ENCODE measurements around the gene RAB34. TPM values are rescaled to one million over a fixed set of nuclear protein-coding genes. Genes with fewer than 3 reads are reported as not detected.
A peak's percentile ranks its signal among the peaks of the same experiment; 100 is the strongest.
"Not testable (repeated sequence)": the region's sequence is repeated elsewhere in the genome, so short reads cannot be mapped to it uniquely, and the experiment has no call there.

RAB34 gene
- total RNA-seq, 1 donor from 2014 or later: 47.0 TPM

DNA sequence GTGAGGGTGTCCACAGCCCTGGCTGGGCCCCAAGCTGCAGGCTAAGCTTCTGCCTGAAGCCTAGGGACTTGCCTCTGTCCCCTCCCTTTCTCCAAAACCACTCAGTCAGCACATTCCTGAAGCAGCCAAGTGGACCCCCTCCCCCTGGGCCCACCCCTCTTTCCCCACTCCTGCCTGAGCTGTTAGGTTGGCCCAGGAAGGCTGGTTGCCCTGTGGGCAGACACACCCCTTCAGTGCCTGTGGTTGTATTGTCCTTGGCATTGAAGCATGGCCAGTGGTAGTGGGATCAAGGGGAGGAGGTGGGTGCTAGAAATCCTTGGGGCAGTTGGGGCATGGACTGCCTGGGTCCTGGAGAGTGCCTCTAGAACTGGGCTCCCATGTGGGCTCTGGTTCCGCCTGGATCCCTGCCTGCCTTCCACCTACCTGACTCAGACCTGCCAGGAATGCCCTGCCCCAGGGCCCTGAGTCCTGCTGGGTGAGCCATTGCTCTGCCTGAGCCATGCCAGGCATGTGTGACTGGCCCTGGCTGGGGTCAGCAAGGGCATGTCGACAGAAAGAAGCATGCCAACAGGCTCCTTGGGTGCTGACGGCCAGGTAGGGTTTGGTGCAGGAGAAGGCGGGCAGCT is 28.2 kb upstream of the RAB34 start:
- DNase-seq: no peak

GRCh38 chr17:28744972-28745785 is 27.5 kb upstream of the RAB34 start:
- peak; percentile 78 for DNase-seq

DNA sequence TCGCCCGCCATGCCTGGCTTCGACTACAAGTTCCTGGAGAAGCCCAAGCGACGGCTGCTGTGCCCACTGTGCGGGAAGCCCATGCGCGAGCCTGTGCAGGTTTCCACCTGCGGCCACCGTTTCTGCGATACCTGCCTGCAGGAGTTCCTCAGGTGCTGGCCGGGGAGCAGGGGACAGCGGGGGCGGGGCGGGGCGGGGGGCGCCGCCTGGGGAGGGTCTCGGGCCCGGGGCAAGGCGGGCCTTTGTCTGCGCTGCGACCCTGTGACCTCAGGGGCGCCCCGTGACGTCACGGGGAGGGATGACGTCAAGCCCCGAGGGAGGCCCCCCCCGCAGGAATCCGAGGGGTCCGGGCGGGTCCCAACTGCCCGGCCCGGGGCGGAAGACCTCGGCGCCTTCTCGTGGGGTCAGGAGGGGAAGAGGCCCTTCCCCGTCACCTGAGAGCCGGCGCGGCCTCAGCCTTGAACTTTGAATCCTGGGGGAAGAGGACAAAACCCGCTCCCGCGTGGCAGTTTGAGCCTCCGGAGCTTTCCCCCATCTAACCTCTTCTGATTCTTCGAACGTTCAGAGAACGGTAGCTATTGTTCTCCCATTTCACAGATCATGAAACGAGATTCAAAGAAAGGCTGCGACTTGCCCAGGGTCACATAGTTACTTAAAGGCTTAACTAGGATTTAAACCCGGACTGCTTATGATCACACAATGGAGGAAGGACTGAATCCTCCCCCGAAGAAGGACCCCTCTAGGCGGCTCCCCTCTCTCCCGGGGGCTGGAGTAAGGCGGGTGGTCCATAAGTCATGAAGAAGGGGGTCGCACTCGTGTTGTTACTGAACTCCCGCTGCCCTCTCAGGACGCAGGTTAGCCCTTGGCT is 26.7 kb upstream of the RAB34 start:
- DNase-seq: peak; percentile 57

DNA sequence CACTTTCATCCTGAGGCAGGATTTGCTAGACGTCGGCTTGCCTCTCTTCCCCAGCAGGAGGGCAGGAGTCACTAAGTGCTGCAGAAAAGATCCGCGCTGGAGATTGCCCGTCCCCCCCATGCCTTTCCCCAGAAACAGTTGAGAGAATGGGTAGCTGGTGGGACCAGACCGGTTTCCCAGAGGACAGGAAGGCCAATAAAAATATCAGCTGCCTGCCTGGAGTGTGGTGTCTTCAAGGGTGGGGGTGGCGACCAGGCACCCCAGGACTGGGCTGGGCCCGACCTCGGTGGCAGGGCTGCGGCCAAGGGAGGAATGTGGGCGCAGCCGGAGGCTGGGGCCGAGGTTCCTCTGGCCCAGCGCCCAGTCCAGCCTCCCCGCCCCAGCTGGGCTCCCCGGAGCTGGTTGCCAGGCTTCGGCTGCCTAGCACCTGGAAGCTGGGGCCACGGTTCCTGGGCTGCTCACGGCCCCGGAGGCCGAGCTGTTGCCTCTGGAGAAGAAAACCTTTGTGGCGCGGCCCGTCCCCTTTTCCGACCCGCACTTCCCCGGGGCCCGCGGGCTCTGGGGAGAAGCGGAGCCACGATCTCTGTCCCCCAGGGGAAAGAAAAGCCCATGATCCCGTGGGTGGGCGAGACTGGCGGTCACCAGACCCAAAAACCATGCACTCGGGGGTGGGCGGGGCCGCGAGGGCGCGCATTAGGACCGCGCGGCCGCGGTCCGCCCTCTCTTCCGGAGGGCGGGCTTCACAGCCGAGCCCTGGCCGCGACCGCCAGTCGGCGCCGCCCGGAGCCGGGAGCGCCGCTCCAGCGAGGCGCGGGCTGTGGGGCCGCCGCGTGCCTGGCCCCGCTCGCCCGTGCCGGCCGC is 25.8 kb upstream of the RAB34 start, which contains the start of gene TRAF4:
TSS of gene TRAF4 (plus strand) at position 769 of the 861 bp plus-strand sequence. CDS start 102 bp downstream, outside the sequence.
- DNase-seq: peak; percentile 67

- no peak for DNase-seq
Observed at GRCh38 chr17:28741358-28742349, 24.0 kb upstream of the RAB34 start.

- no peak for DNase-seq
Observed at GRCh38 chr17:28740406-28741357, 23.0 kb upstream of the RAB34 start.

DNA sequence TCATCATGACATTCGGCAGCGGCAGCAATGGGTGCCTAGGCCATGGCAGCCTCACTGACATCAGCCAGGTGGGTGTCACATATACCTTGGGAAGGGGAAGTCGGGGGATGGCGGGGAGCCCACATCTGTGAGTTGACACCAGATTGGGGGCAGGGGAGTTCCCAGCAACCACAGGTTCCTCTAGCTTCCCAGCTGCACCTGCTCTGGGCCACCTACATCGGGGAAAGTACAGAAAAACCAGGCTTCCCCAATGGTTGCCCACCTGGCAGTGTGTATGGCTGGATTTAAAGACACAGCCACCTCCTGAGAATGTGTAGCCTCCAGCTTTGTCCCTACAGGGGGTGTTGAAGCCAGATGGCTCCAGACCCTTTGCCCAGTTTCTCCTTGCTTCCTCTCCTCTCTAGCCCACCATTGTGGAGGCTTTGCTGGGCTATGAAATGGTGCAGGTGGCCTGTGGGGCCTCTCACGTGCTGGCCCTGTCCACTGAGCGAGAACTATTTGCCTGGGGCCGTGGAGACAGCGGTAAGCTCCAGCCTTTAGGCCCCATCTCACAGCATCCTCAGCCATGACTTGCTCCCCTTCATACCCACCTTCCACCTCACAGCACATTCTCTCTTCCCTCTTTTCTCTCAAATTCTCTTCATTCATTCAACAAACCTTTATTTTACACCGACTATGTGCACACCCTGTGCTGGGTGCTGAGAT is 21.2 kb upstream of the RAB34 start:
- DNase-seq: no peak

DNA sequence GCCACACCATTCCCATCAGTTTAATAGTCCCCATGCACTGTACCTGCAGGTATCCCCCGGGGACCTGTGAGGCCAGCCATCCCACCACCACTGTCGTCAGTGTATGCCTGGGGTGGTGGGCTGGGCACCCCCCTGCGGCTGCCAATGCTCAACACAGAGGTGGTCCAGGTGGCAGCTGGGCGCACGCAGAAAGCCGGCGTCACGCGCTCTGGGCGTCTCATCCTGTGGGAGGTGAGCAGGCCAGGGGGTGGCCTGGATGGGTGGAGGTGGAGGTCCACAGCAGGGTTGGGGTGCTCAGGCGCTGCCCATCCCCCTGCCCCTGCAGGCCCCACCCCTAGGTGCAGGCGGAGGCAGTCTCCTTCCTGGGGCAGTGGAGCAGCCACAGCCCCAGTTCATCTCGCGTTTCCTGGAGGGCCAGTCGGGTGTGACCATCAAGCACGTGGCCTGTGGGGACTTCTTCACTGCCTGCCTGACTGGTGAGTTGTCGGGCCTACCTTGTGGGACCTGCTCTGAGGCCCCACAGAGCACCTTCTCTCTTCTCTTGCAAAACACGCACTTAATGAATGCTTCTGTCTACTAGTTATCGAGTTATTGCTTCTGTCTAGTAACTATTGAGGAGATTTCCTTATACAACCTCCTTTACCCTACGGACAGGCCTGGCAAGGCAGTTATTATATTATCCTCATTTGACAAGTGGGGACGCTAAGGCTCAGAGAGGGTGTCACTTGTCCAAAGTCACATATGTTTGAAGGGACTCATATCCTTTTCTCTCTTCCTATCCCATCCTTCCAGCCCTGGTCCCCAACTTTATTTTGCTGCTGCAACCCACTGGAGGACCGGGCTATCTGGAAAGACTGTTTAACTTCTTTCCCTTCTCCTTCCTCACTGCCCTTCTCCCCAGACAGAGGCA is 20.4 kb upstream of the RAB34 start:
- no peak for DNase-seq

DNA sequence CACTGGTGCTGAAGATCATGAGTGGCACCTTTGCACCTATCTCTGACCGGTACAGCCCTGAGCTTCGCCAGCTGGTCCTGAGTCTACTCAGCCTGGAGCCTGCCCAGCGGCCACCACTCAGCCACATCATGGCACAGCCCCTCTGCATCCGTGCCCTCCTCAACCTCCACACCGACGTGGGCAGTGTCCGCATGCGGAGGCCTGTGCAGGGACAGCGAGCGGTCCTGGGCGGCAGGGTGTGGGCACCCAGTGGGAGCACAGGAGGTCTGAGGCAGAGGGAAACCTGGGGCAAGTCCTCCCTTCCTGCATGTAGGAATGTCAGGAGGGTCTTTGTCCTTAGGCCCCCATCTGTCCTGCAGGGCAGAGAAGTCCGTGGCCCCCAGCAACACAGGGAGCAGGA is 19.6 kb upstream of the RAB34 start:
- no peak for DNase-seq

GRCh38 chr17:28735913-28736769 is 18.5 kb upstream of the RAB34 start:
- not testable (repeated sequence) for DNase-seq

- no peak for DNase-seq
Observed at GRCh38 chr17:28735242-28735722, 17.6 kb upstream of the RAB34 start.

DNA sequence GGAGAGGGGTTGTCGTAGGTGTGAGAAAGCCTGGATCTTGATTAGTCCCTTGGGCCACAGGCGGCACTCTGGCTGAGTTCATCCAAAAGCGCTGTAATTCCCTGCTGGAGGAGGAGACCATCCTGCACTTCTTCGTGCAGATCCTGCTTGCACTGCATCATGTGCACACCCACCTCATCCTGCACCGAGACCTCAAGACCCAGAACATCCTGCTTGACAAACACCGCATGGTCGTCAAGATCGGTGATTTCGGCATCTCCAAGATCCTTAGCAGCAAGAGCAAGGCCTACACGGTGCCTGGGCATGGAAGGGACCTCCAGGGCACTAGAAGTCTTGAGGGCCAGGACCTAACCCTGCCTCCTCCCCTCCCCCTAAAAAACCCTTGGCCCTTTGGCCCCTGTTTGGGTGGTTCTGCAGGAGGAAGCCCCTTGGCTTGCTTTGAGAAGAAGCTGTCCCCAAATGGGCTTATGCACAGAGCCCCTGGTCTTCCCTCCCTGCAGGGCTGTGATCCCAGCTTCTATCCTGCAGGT is 17.1 kb upstream of the RAB34 start:
- DNase-seq: no peak

GRCh38 chr17:28733346-28733745 is 15.7 kb upstream of the RAB34 start:
- no peak for DNase-seq

DNA sequence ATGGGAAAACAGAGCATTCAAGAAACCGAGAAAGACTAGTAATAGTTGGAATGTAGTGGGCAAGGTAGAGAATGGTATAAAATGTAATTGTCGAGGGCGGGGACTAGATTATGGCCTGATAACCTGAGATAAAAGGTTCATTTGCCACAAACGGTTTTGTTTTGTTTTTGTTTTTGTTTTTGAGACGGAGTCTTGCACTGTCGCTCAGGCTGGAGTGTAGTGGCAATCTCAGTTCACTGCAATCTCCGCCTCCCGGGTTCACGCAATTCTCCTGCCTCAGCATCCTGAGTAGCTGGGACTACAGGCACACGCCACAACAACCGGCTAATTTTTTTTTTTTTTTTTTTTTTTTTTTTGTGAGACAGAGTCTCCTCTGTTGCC is 12.3 kb upstream of the RAB34 start:
- DNase-seq: no peak

GRCh38 chr17:28728364-28729200 is 10.9 kb upstream of the RAB34 start, which contains the start of gene NEK8:
TSS of gene NEK8 (plus strand) at chr17:28728788. CDS start at chr17:28728814, 26 bp downstream.
- peak; percentile 96 for DNase-seq
